Neural cell (in vitro differentiated cells): Measurements from ENCODE around the gene CAPN10. TPM values are rescaled to one million over a fixed set of nuclear protein-coding genes. Genes with fewer than 3 reads are reported as not detected.

ENCODE experiments used
- H2AFZ ChIP-seq: fragments of 200-600, 300-800 bp; sonication (generic), shearing (Covaris generic); 2 replicates; pipeline ENCODE4 v1.6.0; 2014; ENCODE audit warnings: low read depth, mild to moderate bottlenecking, antibody characterized with exemption, low read length, moderate library complexity
- H3F3A ChIP-seq: fragments of 200-600 bp; shearing (Covaris generic); 2 replicates; pipeline ENCODE4 v1.6.1; 2016; ENCODE audit warnings: mild to moderate bottlenecking, moderate library complexity, mixed read lengths, antibody characterized with exemption, low read length; ENCODE audit not compliant: insufficient read depth, poor library complexity, severe bottlenecking
- H3K27ac ChIP-seq: fragments of 200-600, 300-800 bp; sonication (generic), shearing (Covaris generic); 2 replicates; pipeline ENCODE4 v1.5.1; 2014; ENCODE audit warnings: mild to moderate bottlenecking, low read length, moderate library complexity
- H3K27me3 ChIP-seq: fragments of 300-800, 200-600 bp; sonication (generic), shearing (Covaris generic); 2 replicates; pipeline ENCODE4 v1.6.0; 2014; ENCODE audit warnings: mild to moderate bottlenecking, low read depth, low read length, moderate library complexity; ENCODE audit not compliant: insufficient read depth
- H3K36me3 ChIP-seq: fragments of 300-800, 200-600 bp; sonication (generic), shearing (Covaris generic); 2 replicates; pipeline ENCODE4 v1.5.1; 2014; ENCODE audit warnings: mild to moderate bottlenecking, antibody characterized with exemption, low read length, moderate library complexity; ENCODE audit not compliant: insufficient read depth
- H3K4me2 ChIP-seq: fragments of 300-800, 200-600 bp; sonication (generic), shearing (Covaris generic); 2 replicates; pipeline ENCODE4 v1.6.0; 2014; ENCODE audit warnings: mild to moderate bottlenecking, low read length
- H3K4me3 ChIP-seq: fragments of 300-800, 200-600 bp; sonication (generic), shearing (Covaris generic); 2 replicates; pipeline ENCODE4 v1.5.1; 2014; ENCODE audit warnings: mild to moderate bottlenecking, low read length, moderate library complexity
- H3K79me2 ChIP-seq: fragments of 200-600 bp; shearing (Covaris generic); replicated peaks from 2 replicates; pipeline ENCODE4 v1.6.0; 2014; ENCODE audit warnings: mild to moderate bottlenecking, low read length, moderate library complexity; ENCODE audit not compliant: insufficient read depth
- H3K9ac ChIP-seq: fragments of 300-800, 200-600 bp; sonication (generic), shearing (Covaris generic); 2 replicates; pipeline ENCODE4 v1.6.1; 2016; ENCODE audit warnings: mild to moderate bottlenecking, low read length, mixed read lengths
- H3K9me2 ChIP-seq: fragments of 200-600 bp; shearing (Covaris generic); 2 replicates; pipeline ENCODE4 v1.6.1; 2016; ENCODE audit warnings: mild to moderate bottlenecking, low read length, mixed read lengths; ENCODE audit not compliant: insufficient read depth
- H3K9me3 ChIP-seq: fragments of 200-600, 300-800 bp; sonication (generic), shearing (Covaris generic); 2 replicates; pipeline ENCODE4 v1.6.1; 2016; ENCODE audit warnings: mild to moderate bottlenecking, mixed run types, low read length, moderate library complexity, mixed read lengths
- H4K20me1 ChIP-seq: fragments of 200-600 bp; shearing (Covaris generic); 2 replicates; pipeline ENCODE4 v1.6.1; 2016; ENCODE audit warnings: mild to moderate bottlenecking, mixed run types; ENCODE audit not compliant: insufficient read depth
- EP300 ChIP-seq: fragments of 450-650 bp; conservative IDR thresholded peaks from 2 replicates; pipeline ENCODE4 v1.6.1; 2014; ENCODE audit warnings: antibody characterized with exemption, mild to moderate bottlenecking, moderate library complexity; ENCODE audit not compliant: poor library complexity, severe bottlenecking
- EZH2 ChIP-seq: fragments of 200-600, 300-800 bp; shearing (Covaris generic), sonication (generic); IDR thresholded peaks from 2 replicates; pipeline ENCODE4 v1.6.1; 2014; ENCODE audit warnings: antibody characterized with exemption, low read length, borderline replicate concordance, mild to moderate bottlenecking; ENCODE audit not compliant: insufficient read depth, poor library complexity, severe bottlenecking
- MXI1 ChIP-seq: fragments of 450-650 bp; conservative IDR thresholded peaks from 2 replicates; pipeline ENCODE4 v1.6.1; 2014; ENCODE audit warnings: antibody characterized with exemption, mild to moderate bottlenecking; ENCODE audit not compliant: poor library complexity, severe bottlenecking
- POLR2AphosphoS5 ChIP-seq: IDR thresholded peaks from 2 replicates; pipeline ENCODE4 v1.6.1; 2012
- RAD21 ChIP-seq: fragments of 450-650 bp; conservative IDR thresholded peaks from 2 replicates; pipeline ENCODE4 v1.6.1; 2014; ENCODE audit warnings: antibody characterized with exemption, mild to moderate bottlenecking, moderate library complexity
- SMC3 ChIP-seq: fragments of 450-650 bp; conservative IDR thresholded peaks from 2 replicates; pipeline ENCODE4 v1.6.1; 2014; ENCODE audit warnings: antibody characterized with exemption, mild to moderate bottlenecking, moderate library complexity; ENCODE audit not compliant: poor library complexity
- TAF1 ChIP-seq: IDR thresholded peaks from 2 replicates; pipeline ENCODE4 v1.6.1; 2012; ENCODE audit warnings: low read depth
- polyA plus RNA-seq: library from polyadenylated mRNA; depleted of rRNA; stranded (reverse); fragments of >200 nt; gene quantifications from 2 replicates; pipeline ENCODE4 v1.2.3, GENCODE V29; 2014
- TF ChIP-seq, protein P1 (sequence below): fragments of 450-650 bp; IDR thresholded peaks from 2 replicates; pipeline ENCODE4 v1.5.1; 2014; ENCODE audit warnings: antibody characterized with exemption, mild to moderate bottlenecking, moderate library complexity; ENCODE audit not compliant: poor library complexity, severe bottlenecking
- TF ChIP-seq, protein P2 (sequence below): IDR thresholded peaks from 2 replicates; pipeline ENCODE4 v1.6.1; 2012; ENCODE audit warnings: borderline replicate concordance

Gene CAPN10
- polyA plus RNA-seq, 1 donor from 2014 or later = 120 TPM

DNA sequence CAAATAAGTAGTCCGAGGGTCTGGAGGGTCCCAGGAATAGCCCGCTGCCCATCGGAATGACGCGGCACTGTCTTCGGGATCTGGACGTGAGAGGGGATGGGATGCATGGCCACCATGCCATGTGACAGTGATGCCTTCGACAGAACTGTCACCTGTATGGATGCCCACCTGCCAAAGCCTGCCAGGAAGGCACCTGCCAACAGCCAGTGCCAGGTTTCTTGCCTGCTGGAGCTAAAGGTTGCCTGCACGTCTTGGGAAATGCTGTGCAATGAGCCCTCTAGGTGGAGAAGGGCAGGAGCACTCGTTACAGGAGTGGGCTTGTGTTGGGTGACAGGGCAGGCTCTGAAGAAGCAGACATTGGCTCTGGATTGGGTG lies 59.3 kb downstream of the CAPN10 start:
- no peaks in the 10 kb centered on the region for H3K9me3 ChIP-seq
- H3K27me3 ChIP-seq = no peaks in the 10 kb centered on the region
- H4K20me1 ChIP-seq = no peaks in the 10 kb centered on the region
- no peak overlapping the region for H2AFZ ChIP-seq
- H3K79me2 ChIP-seq = no peaks in the 10 kb centered on the region
- no peak overlapping the region for H3K27ac ChIP-seq
- H3K9ac ChIP-seq = no peak overlapping the region
- H3F3A ChIP-seq = no peaks in the 10 kb centered on the region
- H3K36me3 ChIP-seq = no peaks in the 10 kb centered on the region
- no peak overlapping the region for H3K4me3 ChIP-seq
- TF ChIP-seq, protein P1, sequence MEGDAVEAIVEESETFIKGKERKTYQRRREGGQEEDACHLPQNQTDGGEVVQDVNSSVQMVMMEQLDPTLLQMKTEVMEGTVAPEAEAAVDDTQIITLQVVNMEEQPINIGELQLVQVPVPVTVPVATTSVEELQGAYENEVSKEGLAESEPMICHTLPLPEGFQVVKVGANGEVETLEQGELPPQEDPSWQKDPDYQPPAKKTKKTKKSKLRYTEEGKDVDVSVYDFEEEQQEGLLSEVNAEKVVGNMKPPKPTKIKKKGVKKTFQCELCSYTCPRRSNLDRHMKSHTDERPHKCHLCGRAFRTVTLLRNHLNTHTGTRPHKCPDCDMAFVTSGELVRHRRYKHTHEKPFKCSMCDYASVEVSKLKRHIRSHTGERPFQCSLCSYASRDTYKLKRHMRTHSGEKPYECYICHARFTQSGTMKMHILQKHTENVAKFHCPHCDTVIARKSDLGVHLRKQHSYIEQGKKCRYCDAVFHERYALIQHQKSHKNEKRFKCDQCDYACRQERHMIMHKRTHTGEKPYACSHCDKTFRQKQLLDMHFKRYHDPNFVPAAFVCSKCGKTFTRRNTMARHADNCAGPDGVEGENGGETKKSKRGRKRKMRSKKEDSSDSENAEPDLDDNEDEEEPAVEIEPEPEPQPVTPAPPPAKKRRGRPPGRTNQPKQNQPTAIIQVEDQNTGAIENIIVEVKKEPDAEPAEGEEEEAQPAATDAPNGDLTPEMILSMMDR = no peak
- TF ChIP-seq SMC3 = no peak
- no peak for TF ChIP-seq MXI1
- TF ChIP-seq EZH2 = no peak
- no peak for TF ChIP-seq POLR2AphosphoS5
- no peak for TF ChIP-seq EP300
- TF ChIP-seq, protein P2, sequence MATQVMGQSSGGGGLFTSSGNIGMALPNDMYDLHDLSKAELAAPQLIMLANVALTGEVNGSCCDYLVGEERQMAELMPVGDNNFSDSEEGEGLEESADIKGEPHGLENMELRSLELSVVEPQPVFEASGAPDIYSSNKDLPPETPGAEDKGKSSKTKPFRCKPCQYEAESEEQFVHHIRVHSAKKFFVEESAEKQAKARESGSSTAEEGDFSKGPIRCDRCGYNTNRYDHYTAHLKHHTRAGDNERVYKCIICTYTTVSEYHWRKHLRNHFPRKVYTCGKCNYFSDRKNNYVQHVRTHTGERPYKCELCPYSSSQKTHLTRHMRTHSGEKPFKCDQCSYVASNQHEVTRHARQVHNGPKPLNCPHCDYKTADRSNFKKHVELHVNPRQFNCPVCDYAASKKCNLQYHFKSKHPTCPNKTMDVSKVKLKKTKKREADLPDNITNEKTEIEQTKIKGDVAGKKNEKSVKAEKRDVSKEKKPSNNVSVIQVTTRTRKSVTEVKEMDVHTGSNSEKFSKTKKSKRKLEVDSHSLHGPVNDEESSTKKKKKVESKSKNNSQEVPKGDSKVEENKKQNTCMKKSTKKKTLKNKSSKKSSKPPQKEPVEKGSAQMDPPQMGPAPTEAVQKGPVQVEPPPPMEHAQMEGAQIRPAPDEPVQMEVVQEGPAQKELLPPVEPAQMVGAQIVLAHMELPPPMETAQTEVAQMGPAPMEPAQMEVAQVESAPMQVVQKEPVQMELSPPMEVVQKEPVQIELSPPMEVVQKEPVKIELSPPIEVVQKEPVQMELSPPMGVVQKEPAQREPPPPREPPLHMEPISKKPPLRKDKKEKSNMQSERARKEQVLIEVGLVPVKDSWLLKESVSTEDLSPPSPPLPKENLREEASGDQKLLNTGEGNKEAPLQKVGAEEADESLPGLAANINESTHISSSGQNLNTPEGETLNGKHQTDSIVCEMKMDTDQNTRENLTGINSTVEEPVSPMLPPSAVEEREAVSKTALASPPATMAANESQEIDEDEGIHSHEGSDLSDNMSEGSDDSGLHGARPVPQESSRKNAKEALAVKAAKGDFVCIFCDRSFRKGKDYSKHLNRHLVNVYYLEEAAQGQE = no peak
- TF ChIP-seq TAF1 = no peak
- TF ChIP-seq RAD21 = no peak
- no peaks in the 10 kb centered on the region for H3K9me2 ChIP-seq
- no peak overlapping the region for H3K4me2 ChIP-seq

- TF ChIP-seq EP300 (no peak), SMC3 (no peak), MXI1 (no peak), POLR2AphosphoS5 (no peak), TAF1 (no peak), EZH2 (no peak), RAD21 (no peak)
- TF ChIP-seq, protein P1 = no peak
- TF ChIP-seq, protein P2 = no peak
- H3K9me3 ChIP-seq = no peaks in the 10 kb centered on the region
- no peaks in the 10 kb centered on the region for H3F3A ChIP-seq
- H3K27me3 ChIP-seq = no peaks in the 10 kb centered on the region
- no peak overlapping the region for H2AFZ ChIP-seq
- H3K4me2 ChIP-seq = no peak overlapping the region
- H3K79me2 ChIP-seq = no peaks in the 10 kb centered on the region
- no peak overlapping the region for H3K4me3 ChIP-seq
- H3K27ac ChIP-seq = no peak overlapping the region
- H3K36me3 ChIP-seq = no peaks in the 10 kb centered on the region
- H3K9ac ChIP-seq = no peak overlapping the region
- H3K9me2 ChIP-seq = no peaks in the 10 kb centered on the region
- H4K20me1 ChIP-seq = no peaks in the 10 kb centered on the region
These were observed 59.8 kb downstream of the CAPN10 start for GRCh38 chr2:240646176-240646899.
